Measurements from ENCODE around the gene LIN9. TPM values are rescaled to one million over a fixed set of nuclear protein-coding genes. Genes with fewer than 3 reads are reported as not detected.

LIN9 gene
- total and polyA plus RNA-seq, 10 of the 15 experiments (the other 5 are each of a cell fraction or from before 2014, with no cell fraction given) = 5.9 to 13.5 (median 8.3) TPM

DNA sequence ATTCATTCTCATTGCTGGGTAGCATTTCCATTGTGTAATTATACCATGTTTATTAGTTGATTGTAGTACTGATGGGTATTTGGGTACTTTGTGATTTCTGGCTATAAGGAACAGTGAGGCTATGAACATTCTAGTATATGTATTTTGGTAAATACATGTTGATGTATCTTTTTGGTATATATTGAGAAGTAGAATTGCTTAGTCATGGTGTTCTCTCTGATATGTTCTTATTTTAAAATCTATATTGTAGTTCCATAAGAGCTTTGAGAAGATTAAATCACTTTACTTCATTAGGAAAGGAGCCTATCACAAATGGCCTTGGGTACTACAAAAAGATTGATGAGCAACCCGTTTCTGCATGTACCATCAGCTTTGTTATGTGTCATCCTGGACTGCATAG, 72.1 kb downstream of the LIN9 start:
- DNase-seq (ENCODE audit: low read depth, low spot score) = no peak
- in situ Hi-C loops (cut with MboI) (no loop called here), intact Hi-C loops (cut with micrococcal nuclease; ENCODE audit: unreplicated experiment) (no loop called here)
- Histone ChIP-seq H3K9me3 (replicated peaks; ENCODE audit: control insufficient read depth, insufficient read depth, low read length) (no peaks in the 10 kb centered on the region), H3K27ac (ENCODE audit: control insufficient read depth, insufficient read depth) (no peak overlapping the region), H3K4me1 (ENCODE audit: control insufficient read depth, insufficient read depth, low read length) (no peaks in the 10 kb centered on the region), H3K79me2 (ENCODE audit: control insufficient read depth, insufficient read depth, low read length) (no peaks in the 10 kb centered on the region), H3K4me3 (no peak overlapping the region), H3K4me2 (ENCODE audit: control insufficient read depth, insufficient read depth) (no peak overlapping the region), H3K36me3 (ENCODE audit: control insufficient read depth in 2 of 2, insufficient read depth in 2 of 2, low read length in 1 of 2) (no peaks in the 10 kb centered on the region; a peak in 2 of 4 replicates), H2AFZ (ENCODE audit: control insufficient read depth, low read depth, low read length) (no peak overlapping the region), H4K20me1 (ENCODE audit: control insufficient read depth, insufficient read depth) (no peaks in the 10 kb centered on the region; the same call in 1 of the 2 replicates), H3K27me3 (replicated peaks in 1 of 2; ENCODE audit: control insufficient read depth in 2 of 2, insufficient read depth in 2 of 2, low read length in 1 of 2) (no peaks in the 10 kb centered on the region), H3K9ac (ENCODE audit: control insufficient read depth, insufficient read depth, low read length) (no peak overlapping the region)
- ChIA-PET SMC1A (ENCODE audit: uncharacterized antibody, unreplicated experiment) (interaction anchor here (0.7 to 2.0 kb wide), 2 partner anchors 12 to 40 kb away, joined by 3 to 4 read pairs; no protein-coding TSS in a partner anchor), POLR2A (no interaction called here), RAD21 (ENCODE audit: unreplicated experiment) (no interaction called here), CTCF (no interaction called here)
- no peak for FAIRE-seq
- BruUV-seq (replicated peaks) = no TSS peak
- WGBS (ENCODE audit: insufficient coverage, insufficient replicate concordance, low lambda C conversion rate, missing lambda C conversion rate) = 100% methylated on average over 1 of the region's 1 CpG
- no peak for TF ChIP-seq BCL11A (IDR thresholded peaks at IDR 0.05; ENCODE audit: low read depth, low read length)
- TF ChIP-seq ELK1 (IDR thresholded peaks at IDR 0.05; ENCODE audit: low read depth, low read length) = no peak
- no peak for TF ChIP-seq ATF2 (IDR thresholded peaks at IDR 0.05; ENCODE audit: low read length)
- TF ChIP-seq POLR2A (IDR thresholded peaks at IDR 0.05; ENCODE audit: low read depth, low read length) = no peak
- no peak for TF ChIP-seq PAX5 (IDR thresholded peaks at IDR 0.05; ENCODE audit: borderline replicate concordance, low read depth, low read length)
- TF ChIP-seq HDAC6 (IDR thresholded peaks at IDR 0.05; ENCODE audit: unreplicated experiment) = no peak
- no peak for TF ChIP-seq MXI1 (IDR thresholded peaks at IDR 0.05; ENCODE audit: low read depth, low read length)
- no peak for TF ChIP-seq FOS (IDR thresholded peaks at IDR 0.05; ENCODE audit: borderline replicate concordance, extremely low read depth, insufficient read length)
- ATAC-seq = no peak

Measured in GM12878 (cell line).